ENCODE measurements around the gene PIP4K2C.
"Not testable (repeated sequence)": the region's sequence is repeated elsewhere in the genome, so short reads cannot be mapped to it uniquely, and the experiment has no call there.

The PIP4K2C gene

GRCh38 chr12:57586128-57586527 lies 4.9 kb upstream of the PIP4K2C start:
- DNase-seq, result no peak

GRCh38 chr12:57586832-57587429 lies 4.1 kb upstream of the PIP4K2C start:
- DNase-seq, result no peak

GRCh38 chr12:57588951-57589610 lies 1.9 kb upstream of the PIP4K2C start:
- not testable (repeated sequence) for DNase-seq

- no peak for DNase-seq
Observed at GRCh38 chr12:57590479-57590863, 521 bp upstream of the PIP4K2C start.

- DNase-seq, result no peak
Observed at GRCh38 chr12:57591782-57592325, 862 bp downstream of the PIP4K2C start.

GRCh38 chr12:57592551-57593165 lies 1.7 kb downstream of the PIP4K2C start:
- no peak for DNase-seq

- no peak for DNase-seq
Observed at GRCh38 chr12:57593187-57593586, 2.2 kb downstream of the PIP4K2C start.

- no peak for DNase-seq
Observed at GRCh38 chr12:57600395-57600794, 9.4 kb downstream of the PIP4K2C start.

GRCh38 chr12:57602544-57602943 lies 11.6 kb downstream of the PIP4K2C start:
- no peak for DNase-seq

GRCh38 chr12:57603324-57603723 lies 12.3 kb downstream of the PIP4K2C start:
- no peak for DNase-seq

GRCh38 chr12:57603815-57604453 lies 12.9 kb downstream of the PIP4K2C start:
- peak in 1 of 2 experiments; percentile 23 for DNase-seq

GRCh38 chr12:57604454-57604991 lies 13.5 kb downstream of the PIP4K2C start, which contains the start of gene DTX3:
TSS of gene DTX3 (plus strand) at chr12:57604824. CDS start at chr12:57606518, 1,694 bp downstream.
- no peak for DNase-seq

GRCh38 chr12:57604992-57605810 lies 14.2 kb downstream of the PIP4K2C start:
- DNase-seq, result no peak

GRCh38 chr12:57605811-57606311 lies 14.9 kb downstream of the PIP4K2C start:
- no peak for DNase-seq

GRCh38 chr12:57606399-57606798 lies 15.4 kb downstream of the PIP4K2C start:
- DNase-seq, result no peak

GRCh38 chr12:57606821-57607220 lies 15.8 kb downstream of the PIP4K2C start:
- no peak for DNase-seq

GRCh38 chr12:57607958-57608663 lies 17.1 kb downstream of the PIP4K2C start:
- no peak for DNase-seq

- DNase-seq, result no peak
Observed at GRCh38 chr12:57609101-57609780, 18.2 kb downstream of the PIP4K2C start.

GRCh38 chr12:57609781-57610553 lies 19.0 kb downstream of the PIP4K2C start:
- DNase-seq, result no peak

GRCh38 chr12:57610554-57611107 lies 19.6 kb downstream of the PIP4K2C start:
- no peak for DNase-seq
